ENCODE measurements around the gene KHDC1L. TPM values are rescaled to one million over a fixed set of nuclear protein-coding genes. Genes with fewer than 3 reads are reported as not detected.
A peak's percentile ranks its signal among the peaks of the same experiment; 100 is the strongest.

The KHDC1L gene, protein sequence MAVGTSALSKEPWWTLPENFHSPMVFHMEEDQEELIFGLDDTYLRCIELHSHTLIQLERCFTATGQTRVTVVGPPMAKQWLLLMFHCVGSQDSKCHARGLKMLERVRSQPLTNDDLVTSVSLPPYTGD
- 0.18 TPM in 1 of 2 replicates, not detected in the other for total RNA-seq (2012; rRNA removed)
- polyA plus RNA-seq (2012; rRNA removed), result 0.22 and 0.68 TPM in 2 replicates
- polyA plus RNA-seq (2012; cell fraction: cytosol; rRNA removed), result not detected in 2 replicates
- 3.9 and 4.8 TPM in 2 replicates for polyA plus RNA-seq (2012; cell fraction: nucleus; rRNA removed; ENCODE audit: low replicate concordance)
- Bru-seq, nascent RNA, result percentile 19 among the genes with signal in this experiment
- BruChase-seq, experiment 1, labeled RNA remaining after a 6-hour chase, result percentile 34 among the genes with signal in this experiment
- BruChase-seq, experiment 2, labeled RNA remaining after a 2-hour chase, result percentile 37 among the genes with signal in this experiment
- long read RNA-seq, result 0 reads

DNA sequence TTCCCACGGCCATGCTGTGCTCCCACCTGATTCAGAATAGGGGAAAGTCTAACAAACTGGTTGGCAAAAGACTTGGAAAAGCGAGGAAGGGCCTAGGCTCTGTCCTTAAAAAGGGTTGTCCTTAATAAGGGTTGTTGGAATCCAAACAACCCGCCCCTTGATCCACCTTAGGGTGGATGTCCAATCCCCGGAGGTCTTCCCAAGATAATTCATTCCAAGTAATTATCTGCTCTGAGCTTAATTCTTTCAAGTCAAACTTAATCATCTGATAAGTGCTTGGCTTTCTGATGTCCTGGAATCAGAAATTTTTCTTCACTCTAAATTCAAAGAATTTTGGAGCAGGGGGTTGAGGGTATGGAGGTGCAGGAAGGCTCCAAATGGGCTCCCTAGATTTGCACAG, at the start of gene KHDC1L:
Gene KHDC1L, minus strand, starts transcription at position 101 of the 400 bp plus-strand sequence. Its CDS starts 88 bp downstream, at position 13.
- no peak within 1 kb of the TSS for H2BK20ac ChIP-seq (ENCODE audit: low read depth, low read length)
- no peak within 1 kb of the TSS for H2BK15ac ChIP-seq (ENCODE audit: low read depth, low read length)
- no peak within 1 kb of the TSS for H2AK9ac ChIP-seq (replicated peaks; ENCODE audit: low read depth, low read length, poor library complexity)
- no peak within 1 kb of the TSS for H2AFZ ChIP-seq (replicated peaks; ENCODE audit: low read length, poor library complexity)
- no CpG with 5 or more reads among the region's 4 CpGs for WGBS, 2 experiments (ENCODE audit: extremely low coverage in 2 of 2, insufficient read length in 1 of 2)
- intact Hi-C loops (cut with micrococcal nuclease) (no loop called here), in situ Hi-C loops (cut with MboI; ENCODE audit: low sequenced_read_pairs) (no loop called here), dilution Hi-C loops (cut with HindIII; ENCODE audit: low sequenced_read_pairs, unreplicated experiment) (no loop called here)
- ChIA-PET CTCF (no interaction called here), POLR2A (ENCODE audit: unreplicated experiment) (no interaction called here)
- H3K9ac ChIP-seq (ENCODE audit: low read depth, low read length), result no peak within 1 kb of the TSS
- no peaks in the 10 kb centered on the region for H3K36me3 ChIP-seq (ENCODE audit: control insufficient read depth, insufficient read depth, low read length)
- no peak for DNase-seq
- H3K56ac ChIP-seq (ENCODE audit: extremely low read depth, insufficient read depth, low read length), result no peak within 1 kb of the TSS
- TF ChIP-seq MXI1 (IDR thresholded peaks at IDR 0.05; ENCODE audit: borderline replicate concordance, low read depth, low read length), result no peak
- TF ChIP-seq CHD1 (IDR thresholded peaks at IDR 0.05; ENCODE audit: low read depth, low read length), result no peak
- TF ChIP-seq CEBPB (IDR thresholded peaks at IDR 0.05; ENCODE audit: low read depth, low read length), result no peak
- no peak for TF ChIP-seq POLR2A (IDR thresholded peaks at IDR 0.05; ENCODE audit: low read depth, low read length)
- no peak for TF ChIP-seq RCOR1 (IDR thresholded peaks at IDR 0.05; ENCODE audit: insufficient replicate concordance, low read length)
- TF ChIP-seq CTCF (conservative IDR thresholded peaks at IDR 0.05; ENCODE audit: low read depth, low read length), result no peak
- TF ChIP-seq FOS (IDR thresholded peaks at IDR 0.05; ENCODE audit: low read depth, low read length), result no peak
- no peak for TF ChIP-seq MAZ (IDR thresholded peaks at IDR 0.05; ENCODE audit: borderline replicate concordance, low read depth, low read length)
- TF ChIP-seq BHLHE40 (IDR thresholded peaks at IDR 0.05; ENCODE audit: low read depth, low read length), result no peak
- TF ChIP-seq ELK1 (IDR thresholded peaks at IDR 0.05; ENCODE audit: borderline replicate concordance, low read depth, low read length), result no peak
- TF ChIP-seq RAD21 (IDR thresholded peaks at IDR 0.05; ENCODE audit: low read length), result no peak
- no peak within 1 kb of the TSS for H3K27ac ChIP-seq (ENCODE audit: insufficient read depth, low read length)
- no peaks in the 10 kb centered on the region for H3K27me3 ChIP-seq (ENCODE audit: control insufficient read depth, insufficient read depth, low read length)
- no peak within 1 kb of the TSS for H4K8ac ChIP-seq (ENCODE audit: low read depth in 2 of 2, low read length in 2 of 2)
- no peak within 1 kb of the TSS for H3K4me3 ChIP-seq (ENCODE audit: insufficient read depth, low read depth, low read length)
- no peak within 1 kb of the TSS for H3K23ac ChIP-seq (ENCODE audit: low read depth, low read length)
- H2BK120ac ChIP-seq (ENCODE audit: low read depth, low read length), result no peak within 1 kb of the TSS
- no peak within 1 kb of the TSS for H3K18ac ChIP-seq (ENCODE audit: low read depth, low read length)
- H4K91ac ChIP-seq (ENCODE audit: insufficient read depth, low read depth, low read length), result no peak within 1 kb of the TSS
- no peaks in the 10 kb centered on the region for H3K79me1 ChIP-seq (ENCODE audit: low read depth in 1 of 2, low read length in 2 of 2)
- no peaks in the 10 kb centered on the region for H3K4me1 ChIP-seq (ENCODE audit: control insufficient read depth, insufficient read depth, low read length)
- BruUV-seq (replicated peaks), result no TSS peak
- H4K5ac ChIP-seq (ENCODE audit: low read depth, low read length), result no peak within 1 kb of the TSS
- H2AK5ac ChIP-seq (ENCODE audit: low read depth, low read length), result no peak within 1 kb of the TSS
- H3K14ac ChIP-seq (replicated peaks; ENCODE audit: low read depth, low read length), result no peak within 1 kb of the TSS
- H3K4me2 ChIP-seq (ENCODE audit: low read depth, low read length), result no peak within 1 kb of the TSS
- H4K20me1 ChIP-seq (ENCODE audit: insufficient read depth, low read length), result no peaks in the 10 kb centered on the region
- no peak within 1 kb of the TSS for H3K4ac ChIP-seq (ENCODE audit: low read depth, low read length)
- no peak within 1 kb of the TSS for H2BK5ac ChIP-seq (ENCODE audit: low read depth, low read length, poor library complexity, severe bottlenecking)
- H3K9me1 ChIP-seq (ENCODE audit: insufficient read depth, low read length), result no peaks in the 10 kb centered on the region
- H3K9me3 ChIP-seq (ENCODE audit: control insufficient read depth, insufficient read depth, low read length), result no peaks in the 10 kb centered on the region
- ATAC-seq (ENCODE audit: low read depth), result no peak

All from IMR-90 (cell line).